HG02870 (cell line): ENCODE measurements around the gene LRRC73.
"Not testable (repeated sequence)": the region's sequence is repeated elsewhere in the genome, so short reads cannot be mapped to it uniquely, and the experiment has no call there.

Source experiments
- ATAC-seq: cut with Tn5 transposase; IDR thresholded peaks from one replicate; pipeline ENCODE4 v1.9.1; 2021; ENCODE audit warnings: mild to moderate bottlenecking, moderate library complexity; ENCODE audit not compliant: unreplicated experiment

Gene LRRC73

GRCh38 chr6:43467265-43467664, 42.9 kb downstream of the LRRC73 start:
- ATAC-seq = not testable (repeated sequence)

- ATAC-seq = no peak
These were observed 44.2 kb downstream of the LRRC73 start for GRCh38 chr6:43465948-43466347.

DNA sequence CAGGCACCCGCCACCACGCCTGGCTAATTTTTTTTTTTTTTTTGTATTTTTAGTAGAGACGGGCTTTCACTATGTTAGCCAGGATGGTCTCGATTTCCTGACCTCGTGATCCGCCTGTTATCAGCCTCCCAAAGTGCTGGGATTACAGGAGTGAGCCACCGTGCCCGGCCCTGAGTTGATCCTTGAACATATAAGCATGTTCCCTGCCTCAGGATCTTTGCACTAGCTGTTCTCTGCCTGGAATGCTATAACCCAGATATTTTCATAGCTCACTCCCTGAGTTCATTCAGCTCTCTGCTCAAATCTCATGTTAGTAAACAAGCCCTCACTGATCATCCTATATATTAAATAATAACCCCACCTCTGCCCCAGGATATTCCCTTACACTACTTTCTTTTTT, 45.8 kb downstream of the LRRC73 start:
- no peak for ATAC-seq

GRCh38 chr6:43461936-43462335, 48.2 kb downstream of the LRRC73 start:
- no peak for ATAC-seq

- ATAC-seq = no peak
These were observed 50.1 kb downstream of the LRRC73 start for GRCh38 chr6:43460032-43460431.

GRCh38 chr6:43459535-43459934, 50.6 kb downstream of the LRRC73 start:
- ATAC-seq = no peak

GRCh38 chr6:43458154-43458553, 52.0 kb downstream of the LRRC73 start:
- not testable (repeated sequence) for ATAC-seq

DNA sequence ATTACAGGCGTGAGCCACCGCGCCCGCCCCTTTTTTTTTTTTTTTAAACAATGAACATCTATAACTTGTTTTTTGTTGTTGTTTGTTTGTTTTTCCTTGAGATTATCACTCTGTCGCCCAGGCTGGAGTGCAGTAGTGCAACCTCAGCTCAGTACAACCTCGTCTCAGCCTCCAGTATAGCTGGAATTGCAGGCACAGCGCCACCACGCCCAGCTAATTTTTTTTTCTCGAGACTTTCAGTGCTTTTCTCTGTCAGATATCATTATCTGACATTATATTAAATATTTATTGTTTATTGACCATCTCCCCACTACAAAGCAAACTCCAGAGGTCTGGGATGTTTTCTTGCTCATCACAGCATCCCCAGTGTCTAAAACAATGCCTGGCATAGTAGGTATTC, 52.5 kb downstream of the LRRC73 start:
- ATAC-seq = no peak
